ENCODE data around the gene LCN12. TPM values are rescaled to one million over a fixed set of nuclear protein-coding genes. Genes with fewer than 3 reads are reported as not detected.

The LCN12 gene
- total and polyA plus RNA-seq, 3 experiments from 2014 or later, result 0.85 to 1.3 TPM; not detected in 1

DNA sequence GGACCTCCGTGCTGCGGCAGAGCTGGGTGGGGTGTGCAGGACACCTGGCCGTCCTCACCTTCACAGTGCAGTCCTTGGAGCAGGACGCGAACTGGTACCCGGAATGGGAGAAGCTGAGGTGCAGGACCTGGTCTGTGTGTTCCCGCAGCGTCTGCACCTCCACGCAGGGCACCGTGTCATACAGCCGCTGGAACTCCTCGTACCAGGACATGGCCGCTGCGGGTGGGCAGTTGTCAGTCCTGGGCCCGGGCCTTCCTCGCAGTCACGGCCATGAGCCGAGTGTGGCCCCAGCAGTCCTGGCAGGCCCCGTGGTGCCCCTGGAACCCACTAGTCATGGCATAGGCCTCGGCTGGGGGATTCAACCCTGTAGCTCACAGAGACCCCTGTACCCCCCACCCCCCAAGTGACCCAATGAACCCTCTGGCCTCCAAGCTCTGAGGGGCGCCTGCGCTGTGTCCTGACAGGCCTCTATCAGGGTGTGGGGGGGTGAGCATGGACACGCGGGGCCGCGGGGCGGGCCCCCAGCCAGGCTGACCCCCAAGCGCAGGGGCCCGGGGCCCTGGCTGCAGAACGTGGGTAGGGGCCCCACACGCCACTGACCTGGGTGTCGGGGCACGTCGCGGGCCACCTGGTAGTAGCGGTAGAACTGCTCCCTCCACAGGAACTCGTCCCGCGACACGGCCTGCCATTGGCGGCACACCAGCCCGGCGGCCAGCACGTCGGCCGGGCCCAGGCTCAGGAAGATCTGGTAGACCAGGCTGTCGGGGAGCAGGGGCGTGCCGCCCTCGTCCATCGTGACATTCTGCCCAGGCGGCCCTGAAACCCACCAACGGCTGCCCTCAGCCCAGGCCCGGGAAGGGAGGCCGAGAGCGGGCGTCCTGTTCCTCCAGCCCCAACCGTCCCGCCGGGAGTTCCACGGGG is 8.5 kb upstream of the LCN12 start:
- Histone ChIP-seq H3K9me3 (ENCODE audit: low read length) (no peaks in the 10 kb centered on the region), H3K36me3 (ENCODE audit: insufficient read depth, low read length) (peaks cover 15% of the 10 kb centered on the region), H3K4me3 (ENCODE audit: low read length) (peak overlapping the region; percentile 51), H3K27me3 (ENCODE audit: insufficient read depth, low read length, poor library complexity, severe bottlenecking) (no peaks in the 10 kb centered on the region), H3K4me1 (ENCODE audit: insufficient read depth, low read length) (peaks cover 11% of the 10 kb centered on the region), H3K27ac (ENCODE audit: low read depth, low read length) (peak overlapping the region; percentile 65)
- ChIA-PET CTCF (interaction anchor here (0.8 to 8.7 kb wide), 11 partner anchors 17 to 156 kb away, joined by 3 to 159 read pairs (median 3); partner anchors contain the start of genes AJM1, CLIC3, FUT7 and PAXX), POLR2A (interaction anchor here (0.6 to 1.9 kb wide), 10 partner anchors 22 to 647 kb away, joined by 3 to 7 read pairs (median 3); partner anchors contain the start of genes PAXX and ZMYND19)
- Mint-ChIP-seq H3K4me3 (peak overlapping the region; percentile 77 to 89 (median 84)), H3K4me1 (peaks cover 4 to 34% (median 9%) of the 10 kb centered on the region in 3 donors), H3K9me3 (no peaks in the 10 kb centered on the region), H3K27me3 (no peaks in the 10 kb centered on the region), H3K27ac (peak overlapping the region in 6 of 8 donors; percentile 14 to 81 (median 71)), H3K36me3 (peaks cover 5 to 43% (median 6%) of the 10 kb centered on the region in 3 donors)
- peak in 2 of 5 donors; percentile 18 to 30 for DNase-seq

DNA sequence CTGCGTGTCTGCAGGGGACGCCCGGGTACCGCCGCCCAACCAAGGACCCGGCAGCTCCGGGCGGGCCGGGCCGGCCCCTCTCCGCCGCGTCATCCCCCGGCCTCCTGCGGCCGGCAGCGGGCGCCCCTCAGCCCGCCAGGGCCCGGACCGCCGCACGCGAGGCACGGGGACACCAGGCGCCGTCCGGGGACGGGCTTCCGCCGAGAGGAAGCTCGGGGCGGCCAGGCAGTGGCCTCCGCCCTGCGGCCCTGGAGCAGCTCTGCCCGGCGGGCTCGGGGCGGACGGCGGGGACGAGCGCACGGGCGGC is 7.9 kb upstream of the LCN12 start:
- H3K27ac ChIP-seq (ENCODE audit: low read depth, low read length), result peak overlapping the region; percentile 65
- Mint-ChIP-seq H3K27ac (peak overlapping the region in 1 of 8 donors; percentile 76), H3K4me3 (peak overlapping the region; percentile 77 to 89 (median 84)), H3K4me1 (peaks cover 4 to 31% (median 9%) of the 10 kb centered on the region in 3 donors), H3K27me3 (no peaks in the 10 kb centered on the region), H3K36me3 (peaks cover 3 to 40% (median 3%) of the 10 kb centered on the region in 3 donors), H3K9me3 (no peaks in the 10 kb centered on the region)
- H3K9me3 ChIP-seq (ENCODE audit: low read length), result no peaks in the 10 kb centered on the region
- peak in 1 of 5 donors; percentile 25 for DNase-seq
- H3K4me1 ChIP-seq (ENCODE audit: insufficient read depth, low read length), result peaks cover 11% of the 10 kb centered on the region
- no peaks in the 10 kb centered on the region for H3K27me3 ChIP-seq (ENCODE audit: insufficient read depth, low read length, poor library complexity, severe bottlenecking)
- H3K36me3 ChIP-seq (ENCODE audit: insufficient read depth, low read length), result peaks cover 15% of the 10 kb centered on the region
- H3K4me3 ChIP-seq (ENCODE audit: low read length), result peak overlapping the region; percentile 51
- POLR2A ChIA-PET, result interaction anchor here (0.6 to 1.9 kb wide), 11 partner anchors 23 to 646 kb away, joined by 3 to 7 read pairs (median 3); partner anchors contain the start of genes PAXX, TRAF2 and ZMYND19
- CTCF ChIA-PET, result interaction anchor here (0.8 to 8.7 kb wide), 11 partner anchors 16 to 157 kb away, joined by 3 to 159 read pairs (median 4); partner anchors contain the start of genes AJM1, CLIC3, FUT7 and PAXX

DNA sequence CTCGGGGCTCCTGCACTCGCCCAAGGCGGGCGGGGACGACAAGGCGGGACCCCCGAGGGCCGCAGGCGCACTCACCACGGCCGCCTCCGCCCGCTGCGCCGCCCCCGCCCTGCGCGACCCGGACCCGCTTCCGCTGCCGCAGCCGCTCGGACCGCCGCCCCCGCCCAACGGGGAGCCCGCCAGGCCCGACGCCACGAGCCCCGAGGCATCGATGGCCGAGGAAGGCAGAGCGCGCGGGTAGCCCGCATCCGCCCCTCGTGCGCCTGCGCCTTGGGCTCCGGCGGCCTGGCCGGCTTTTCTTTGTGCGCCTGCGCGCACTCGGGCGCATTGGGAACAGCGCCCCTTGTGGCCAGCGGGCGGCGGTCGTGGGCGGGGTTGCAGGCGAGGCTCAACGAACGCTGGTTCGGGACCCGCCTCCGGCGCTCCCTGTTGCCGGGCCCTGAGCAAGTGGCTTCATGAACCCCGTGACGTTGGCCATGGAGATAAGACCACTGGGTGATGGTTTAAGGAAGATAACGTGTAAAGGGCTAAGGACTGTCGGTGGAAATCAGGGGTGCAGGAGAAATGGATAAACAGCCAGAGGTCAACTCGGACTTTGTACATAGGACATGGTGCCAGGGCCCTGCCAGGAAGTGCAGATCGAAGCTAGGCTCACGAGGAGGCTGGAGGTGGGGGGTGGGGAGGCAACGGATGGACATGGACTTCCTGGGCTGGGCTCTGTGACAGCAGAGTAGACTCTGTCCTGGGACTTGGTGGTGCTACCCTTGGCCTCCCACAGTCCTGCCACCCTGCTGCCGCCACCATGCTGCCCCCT is 7.3 kb upstream of the LCN12 start, which contains the start of the genes C8G and FBXW5:
TSS of gene C8G (plus strand) at position 725 of the 814 bp plus-strand sequence. CDS start at position 803, 78 bp downstream.
TSS of gene FBXW5 (minus strand) at position 220 of the 814 bp plus-strand sequence. CDS start 655 bp downstream, outside the sequence.
- Histone ChIP-seq H3K4me1 (ENCODE audit: insufficient read depth, low read length) (peaks cover 11% of the 10 kb centered on the region), H3K36me3 (ENCODE audit: insufficient read depth, low read length) (peaks cover 15% of the 10 kb centered on the region), H3K27me3 (ENCODE audit: insufficient read depth, low read length, poor library complexity, severe bottlenecking) (no peaks in the 10 kb centered on the region), H3K4me3 (ENCODE audit: low read length) (peak within 1 kb of the TSS; percentile 51), H3K27ac (ENCODE audit: low read depth, low read length) (peak within 1 kb of the TSS; percentile 65), H3K9me3 (ENCODE audit: low read length) (no peaks in the 10 kb centered on the region)
- ChIA-PET POLR2A (interaction anchor here (0.6 to 1.9 kb wide), 9 partner anchors 42 to 646 kb away, joined by 3 to 7 read pairs (median 3); partner anchors contain the start of genes PAXX, TRAF2 and ZMYND19), CTCF (interaction anchor here (0.9 to 8.7 kb wide), 15 partner anchors 14 to 157 kb away, joined by 3 to 159 read pairs (median 4); partner anchors contain the start of genes CLIC3, FUT7, PAXX and PTGDS)
- no peaks in the 10 kb centered on the region for H3K9me3 Mint-ChIP-seq
- H3K4me1 Mint-ChIP-seq, result peaks cover 4 to 32% (median 9%) of the 10 kb centered on the region in 3 donors
- peak; percentile 92 to 96 (median 94) for DNase-seq
- peaks cover 0 to 35% (median 0%) of the 10 kb centered on the region in 3 donors for H3K36me3 Mint-ChIP-seq
- H3K27ac Mint-ChIP-seq, result peak within 1 kb of the TSS in 7 of 8 donors; percentile 26 to 96 (median 77)
- H3K4me3 Mint-ChIP-seq, result peak within 1 kb of the TSS; percentile 77 to 89 (median 84)
- H3K27me3 Mint-ChIP-seq, result no peaks in the 10 kb centered on the region

DNA sequence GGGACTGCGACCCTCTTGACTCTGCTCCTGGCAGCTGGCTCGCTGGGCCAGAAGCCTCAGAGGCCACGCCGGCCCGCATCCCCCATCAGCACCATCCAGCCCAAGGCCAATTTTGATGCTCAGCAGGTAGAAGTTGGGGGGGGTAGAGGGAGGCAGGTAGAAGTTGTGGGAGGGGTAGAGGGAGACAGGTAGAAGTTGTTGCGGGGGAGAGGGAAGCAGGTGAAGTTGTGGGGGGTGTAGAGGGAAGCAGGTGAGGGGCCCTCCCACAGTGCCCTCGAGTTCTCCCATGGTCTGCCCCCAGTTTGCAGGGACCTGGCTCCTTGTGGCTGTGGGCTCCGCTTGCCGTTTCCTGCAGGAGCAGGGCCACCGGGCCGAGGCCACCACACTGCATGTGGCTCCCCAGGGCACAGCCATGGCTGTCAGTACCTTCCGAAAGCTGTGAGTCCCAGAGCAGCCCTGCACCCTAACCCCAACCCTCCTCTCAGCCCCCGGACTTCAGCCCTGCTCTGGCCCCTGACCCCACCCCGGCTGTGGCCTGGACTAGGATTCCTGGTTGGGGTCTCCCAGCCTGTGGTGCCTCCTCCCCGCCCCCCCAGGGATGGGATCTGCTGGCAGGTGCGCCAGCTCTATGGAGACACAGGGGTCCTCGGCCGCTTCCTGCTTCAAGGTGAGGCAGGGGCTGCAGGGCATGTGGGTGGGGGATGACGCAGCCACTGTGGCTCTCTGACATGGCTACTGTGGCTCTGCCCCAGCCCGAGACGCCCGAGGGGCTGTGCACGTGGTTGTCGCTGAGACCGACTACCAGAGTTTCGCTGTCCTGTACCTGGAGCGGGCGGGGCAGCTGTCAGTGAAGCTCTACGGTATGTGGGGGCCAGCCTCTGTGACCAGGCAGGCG is 6.5 kb upstream of the LCN12 start:
- H3K4me1 ChIP-seq (ENCODE audit: insufficient read depth, low read length), result peaks cover 15% of the 10 kb centered on the region
- H3K27me3 Mint-ChIP-seq, result no peaks in the 10 kb centered on the region
- no peaks in the 10 kb centered on the region for H3K9me3 ChIP-seq (ENCODE audit: low read length)
- H3K9me3 Mint-ChIP-seq, result no peaks in the 10 kb centered on the region
- no peaks in the 10 kb centered on the region for H3K27me3 ChIP-seq (ENCODE audit: insufficient read depth, low read length, poor library complexity, severe bottlenecking)
- H3K4me3 Mint-ChIP-seq, result peak overlapping the region in 4 of 7 donors; percentile 56 to 80 (median 65)
- H3K36me3 ChIP-seq (ENCODE audit: insufficient read depth, low read length), result peaks cover 15% of the 10 kb centered on the region
- DNase-seq, result no peak
- peak overlapping the region in 2 of 8 donors; percentile 43 to 79 for H3K27ac Mint-ChIP-seq
- peaks cover 0 to 28% (median 0%) of the 10 kb centered on the region in 3 donors for H3K36me3 Mint-ChIP-seq
- H3K27ac ChIP-seq (ENCODE audit: low read depth, low read length), result peak overlapping the region; percentile 17
- CTCF ChIA-PET, result interaction anchor here (1.0 to 8.7 kb wide), 12 partner anchors 13 to 95 kb away, joined by 3 to 159 read pairs (median 4); partner anchors contain the start of genes CLIC3, FUT7, PAXX and PTGDS
- H3K4me1 Mint-ChIP-seq, result peaks cover 4 to 39% (median 11%) of the 10 kb centered on the region in 3 donors
- POLR2A ChIA-PET, result interaction anchor here (1.5 to 1.9 kb wide), 3 partner anchors 50 to 145 kb away, joined by 3 to 7 read pairs (median 4); no protein-coding TSS in a partner anchor
- peak overlapping the region; percentile 11 for H3K4me3 ChIP-seq (ENCODE audit: low read length)

DNA sequence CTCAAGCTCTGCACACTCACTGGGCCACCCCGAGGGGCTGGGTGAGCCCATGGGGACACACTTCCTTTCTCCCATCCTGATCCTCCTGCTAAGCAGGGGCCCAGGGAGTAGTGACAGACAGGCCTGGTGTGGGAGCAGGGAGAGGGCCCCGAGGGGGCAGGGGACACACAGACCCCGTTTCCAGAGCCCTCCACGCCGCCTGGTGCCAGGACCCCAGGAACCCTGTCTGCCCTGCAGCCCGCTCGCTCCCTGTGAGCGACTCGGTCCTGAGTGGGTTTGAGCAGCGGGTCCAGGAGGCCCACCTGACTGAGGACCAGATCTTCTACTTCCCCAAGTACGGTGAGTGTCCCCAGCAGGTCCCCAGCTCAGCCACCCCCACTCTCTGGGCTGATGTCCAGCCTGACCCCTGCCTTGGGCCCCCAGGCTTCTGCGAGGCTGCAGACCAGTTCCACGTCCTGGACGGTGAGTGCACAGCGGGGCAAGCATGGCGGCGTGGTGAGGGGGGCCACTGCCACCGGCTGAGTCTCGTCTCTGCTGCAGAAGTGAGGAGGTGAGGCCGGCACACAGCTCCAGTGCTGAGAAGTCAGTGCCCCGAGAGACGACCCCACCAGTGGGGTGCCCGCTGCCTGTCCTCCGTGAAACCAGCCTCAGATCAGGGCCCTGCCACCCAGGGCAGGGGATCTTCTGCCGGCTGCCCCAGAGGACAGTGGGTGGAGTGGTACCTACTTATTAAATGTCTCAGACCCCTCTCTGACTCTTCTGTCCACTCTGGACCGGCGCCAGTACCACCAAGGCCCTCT is 5.6 kb upstream of the LCN12 start:
- H3K27ac ChIP-seq (ENCODE audit: low read depth, low read length), result no peak overlapping the region
- POLR2A ChIA-PET, result no interaction called here
- no peaks in the 10 kb centered on the region for H3K27me3 Mint-ChIP-seq
- H3K9me3 ChIP-seq (ENCODE audit: low read length), result no peaks in the 10 kb centered on the region
- CTCF ChIA-PET, result interaction anchor here (1.0 to 8.7 kb wide), 8 partner anchors 29 to 139 kb away, joined by 3 to 159 read pairs (median 6); partner anchors contain the start of genes AJM1, FUT7 and RABL6
- no peaks in the 10 kb centered on the region for H3K27me3 ChIP-seq (ENCODE audit: insufficient read depth, low read length, poor library complexity, severe bottlenecking)
- H3K4me3 ChIP-seq (ENCODE audit: low read length), result no peak overlapping the region
- no peak overlapping the region for H3K4me3 Mint-ChIP-seq
- H3K9me3 Mint-ChIP-seq, result no peaks in the 10 kb centered on the region
- peaks cover 0 to 19% (median 0%) of the 10 kb centered on the region in 3 donors for H3K36me3 Mint-ChIP-seq
- peaks cover 17% of the 10 kb centered on the region for H3K4me1 ChIP-seq (ENCODE audit: insufficient read depth, low read length)
- peak overlapping the region in 1 of 8 donors; percentile 19 for H3K27ac Mint-ChIP-seq
- H3K36me3 ChIP-seq (ENCODE audit: insufficient read depth, low read length), result peaks cover 12% of the 10 kb centered on the region
- DNase-seq, result no peak
- peaks cover 4 to 44% (median 11%) of the 10 kb centered on the region in 3 donors for H3K4me1 Mint-ChIP-seq

Data from CD8-positive, alpha-beta memory T cell (primary cell).